SK-MEL-5 (cell line): ENCODE results near the gene ADRA1B. TPM values are rescaled to one million over a fixed set of nuclear protein-coding genes. Genes with fewer than 3 reads are reported as not detected.
A peak's percentile ranks its signal among the peaks of the same experiment; 100 is the strongest.

Experiments used
- DNase-seq: peaks from one replicate; pipeline ENCODE4 v3.0.0-alpha.2; 2016; ENCODE audit warnings: low read depth, low spot score
- in situ Hi-C: cut with HindIII; loops from 2 replicates; pipeline ENCODE4 v1.10.0; 2016; ENCODE audit warnings: low sequenced_read_pairs, high pct_unique_total_duplicates, low pct_unique_long_range_greater_than_20kb
- polyA plus RNA-seq, 2 experiments: library from polyadenylated mRNA; depleted of rRNA; stranded (reverse); fragments of >200 nt; gene quantifications; 2 replicates each; pipeline ENCODE4 v1.2.3, GENCODE V29; 2015
- total RNA-seq: library from RNA; depleted of rRNA; stranded (reverse); fragments of >200 nt; shearing (Covaris generic); gene quantifications from 2 replicates; pipeline ENCODE4 v1.2.3, GENCODE V29; 2014; rRNA removed

Gene ADRA1B
- not detected in 2 replicates for total RNA-seq
- 0.41 and 0.73 TPM in 2 replicates for polyA plus RNA-seq (2015; cell fraction: cytosol; rRNA removed)
- polyA plus RNA-seq (2015; cell fraction: nucleus; rRNA removed): 0.94 TPM in 1 of 2 replicates, not detected in the other

GRCh38 chr5:159915904-159916840 is at the start of gene ADRA1B:
Gene ADRA1B, plus strand, starts transcription at chr5:159916482. Its CDS starts 424 bp downstream, at chr5:159916906.
- DNase-seq: peak; percentile 49
- in situ Hi-C loops: no loop called here

GRCh38 chr5:159873680-159874079 is 42.6 kb upstream of the ADRA1B start:
- no peak for DNase-seq
- in situ Hi-C loops: no loop called here

GRCh38 chr5:159874263-159874662 is 42.0 kb upstream of the ADRA1B start:
- in situ Hi-C loops: no loop called here
- DNase-seq: no peak

GRCh38 chr5:159877016-159877415 is 39.3 kb upstream of the ADRA1B start:
- DNase-seq: no peak
- in situ Hi-C loops: no loop called here

GRCh38 chr5:159877894-159878448 is 38.3 kb upstream of the ADRA1B start:
- in situ Hi-C loops: no loop called here
- DNase-seq: no peak

- in situ Hi-C loops: no loop called here
- DNase-seq: peak; percentile 14
Measured at GRCh38 chr5:159878988-159879471, 37.3 kb upstream of the ADRA1B start.

GRCh38 chr5:159880676-159881075 is 35.6 kb upstream of the ADRA1B start:
- in situ Hi-C loops: no loop called here
- DNase-seq: no peak

- DNase-seq: no peak
- in situ Hi-C loops: no loop called here
Measured at GRCh38 chr5:159881967-159882366, 34.3 kb upstream of the ADRA1B start.

- no peak for DNase-seq
- in situ Hi-C loops: no loop called here
Measured at GRCh38 chr5:159883522-159883950, 32.7 kb upstream of the ADRA1B start.

GRCh38 chr5:159884917-159885620 is 31.2 kb upstream of the ADRA1B start:
- in situ Hi-C loops: no loop called here
- DNase-seq: no peak

- no peak for DNase-seq
Measured at GRCh38 chr5:159886296-159886695, 30.0 kb upstream of the ADRA1B start.

GRCh38 chr5:159887050-159887449 is 29.2 kb upstream of the ADRA1B start:
- no peak for DNase-seq
- in situ Hi-C loops: no loop called here

More at GRCh38 chr5:159886296-159886695, 30.0 kb upstream of the ADRA1B start:
- in situ Hi-C loops: no loop called here

- in situ Hi-C loops: no loop called here
- DNase-seq: no peak
Measured at GRCh38 chr5:159888860-159889259, 27.4 kb upstream of the ADRA1B start.

GRCh38 chr5:159890141-159890540 is 26.1 kb upstream of the ADRA1B start:
- in situ Hi-C loops: no loop called here
- no peak for DNase-seq

- in situ Hi-C loops: no loop called here
- no peak for DNase-seq
Measured at GRCh38 chr5:159891371-159891770, 24.9 kb upstream of the ADRA1B start.

GRCh38 chr5:159893040-159893695 is 23.1 kb upstream of the ADRA1B start:
- no peak for DNase-seq
- in situ Hi-C loops: no loop called here

- no peak for DNase-seq
- in situ Hi-C loops: no loop called here
Measured at GRCh38 chr5:159894149-159894720, 22.0 kb upstream of the ADRA1B start.
